Liver (tissue), 9 donors: Measurements from ENCODE around the gene USF2. TPM values are rescaled to one million over a fixed set of nuclear protein-coding genes. Genes with fewer than 3 reads are reported as not detected.

ENCODE experiments used
- DNase-seq: peaks from one replicate; pipeline ENCODE4 v3.0.0-alpha.2; 2017; ENCODE audit warnings: low spot score
- H3K27ac ChIP-seq, 2 donors: one replicate each; pipeline ENCODE4 v1.7.0; 2013; ENCODE audit warnings: inconsistent platforms in 2 of 2, low read length in 2 of 2, control low read depth in 1 of 2, low read depth in 1 of 2, mild to moderate bottlenecking in 1 of 2
- H3K27me3 ChIP-seq, 4 donors: one replicate each; pipeline versions ENCODE4 v1.6.1 to v1.7.0; 2013; ENCODE audit warnings: low read length in 3 of 4, inconsistent platforms in 1 of 4, mild to moderate bottlenecking in 1 of 4, moderate library complexity in 1 of 4; ENCODE audit not compliant: control insufficient read depth in 4 of 4, insufficient read depth in 4 of 4
- H3K36me3 ChIP-seq, 4 donors: one replicate each; pipeline versions ENCODE4 v1.6.1 to v1.7.0; 2013; ENCODE audit warnings: low read length in 3 of 4, mild to moderate bottlenecking in 3 of 4, low read depth in 1 of 4, moderate library complexity in 1 of 4; ENCODE audit not compliant: control insufficient read depth in 4 of 4, insufficient read depth in 3 of 4
- H3K4me1 ChIP-seq, 4 donors: one replicate each; pipeline versions ENCODE4 v1.6.1 to v1.7.0; 2013; ENCODE audit warnings: low read length in 3 of 4, mild to moderate bottlenecking in 3 of 4, moderate library complexity in 1 of 4; ENCODE audit not compliant: control insufficient read depth in 4 of 4, insufficient read depth in 4 of 4
- H3K4me3 ChIP-seq, 3 donors: one replicate each; pipeline versions ENCODE4 v1.6.1 to v1.7.0; 2013; ENCODE audit warnings: low read length in 3 of 3, control low read depth in 1 of 3, low read depth in 1 of 3, mild to moderate bottlenecking in 1 of 3
- H3K9ac ChIP-seq, 2 donors: one replicate each; pipeline ENCODE4 v1.7.0; 2013; ENCODE audit warnings: low read length in 2 of 2, mild to moderate bottlenecking in 2 of 2, moderate library complexity in 2 of 2, control low read depth in 1 of 2, low read depth in 1 of 2
- H3K9me3 ChIP-seq, 4 donors: one replicate each; pipeline versions ENCODE4 v1.6.1 to v1.7.0; 2013; ENCODE audit warnings: low read length in 3 of 4; ENCODE audit not compliant: control insufficient read depth in 4 of 4
- ATF3 ChIP-seq: IDR thresholded peaks from 2 replicates; pipeline ENCODE4 v1.6.1; 2016; ENCODE audit warnings: antibody characterized with exemption
- CTCF ChIP-seq: fragments of 150-350 bp; IDR thresholded peaks from 2 replicates; pipeline ENCODE4 v1.5.1; 2017; ENCODE audit warnings: improper control_type of control experiment, low read depth, low read length; ENCODE audit not compliant: missing input control
- EGR1 ChIP-seq, 2 donors: IDR thresholded peaks; 2 replicates each; pipeline ENCODE4 v1.6.1; 2016 to 2018; ENCODE audit warnings: antibody characterized with exemption in 2 of 2, low read depth in 2 of 2
- FOXA1 ChIP-seq: IDR thresholded peaks from 2 replicates; pipeline ENCODE4 v1.6.1; 2016; ENCODE audit warnings: antibody characterized with exemption
- RAD21 ChIP-seq, 2 donors: IDR thresholded peaks; 2 replicates each; pipeline ENCODE4 v1.6.1; 2016; ENCODE audit warnings: antibody characterized with exemption in 2 of 2, mild to moderate bottlenecking in 2 of 2
- REST ChIP-seq: IDR thresholded peaks from 2 replicates; pipeline ENCODE4 v1.6.1; 2016; ENCODE audit warnings: antibody characterized with exemption, mild to moderate bottlenecking
- SP1 ChIP-seq: IDR thresholded peaks from 2 replicates; pipeline ENCODE4 v1.6.1; 2018; ENCODE audit warnings: antibody characterized with exemption, mild to moderate bottlenecking
- YY1 ChIP-seq: IDR thresholded peaks from 2 replicates; pipeline ENCODE4 v1.6.1; 2016; ENCODE audit warnings: antibody characterized with exemption, mild to moderate bottlenecking
- ZBTB33 ChIP-seq: IDR thresholded peaks from 2 replicates; pipeline ENCODE4 v1.6.1; 2016; ENCODE audit warnings: antibody characterized with exemption
- WGBS: extraction: QIAGEN DNeasy Blood & Tissue Kit; methylation state at CpG from one replicate; pipeline ENCODE4 v1.1.7; 2013; 5-methylcytosine and 5-hydroxymethylcytosine counted together
- polyA plus RNA-seq, 2 donors: library from polyadenylated mRNA; stranded (reverse) in 1 of 2; unstranded in 1 of 2; fragments of 200-250 nt in 1 of 2; fragments of >200 nt in 1 of 2; fragmentation: Nextera tagmentation in 1 of 2; extraction: Ambion mirVana in 1 of 2; gene quantifications; one replicate each; pipeline versions ENCODE4 v1.2.1 to v1.2.3, GENCODE V29; 2013 to 2015
- total RNA-seq, 2 donors: library from RNA; depleted of rRNA; stranded (reverse); fragments of >200 nt; gene quantifications; one replicate each; pipeline ENCODE4 v1.2.3, GENCODE V29; 2014
- donor health status: healthy.
- donor health status: healthy.
- donor health status: healthy.
- donor health status: healthy.
- donor health status: healthy.

USF2 gene
- total and polyA plus RNA-seq, 4 donors: 22.8 to 85.9 (median 55.9) TPM

- WGBS: 74% methylated on average over 41 of the region's 41 CpGs
These were observed 43.8 kb upstream of the USF2 start for GRCh38 chr19:35224681-35225571.

More at GRCh38 chr19:35224681-35225571, 43.8 kb upstream of the USF2 start:
- no peak overlapping the region for H3K9ac ChIP-seq
- H3K4me3 ChIP-seq: no peak overlapping the region
- peak; percentile 68 for DNase-seq
- H3K27me3 ChIP-seq: no peaks in the 10 kb centered on the region
- H3K36me3 ChIP-seq: no peaks in the 10 kb centered on the region
- H3K27ac ChIP-seq: no peak overlapping the region
- no peaks in the 10 kb centered on the region for H3K4me1 ChIP-seq
- TF ChIP-seq EGR1 (IDR thresholded peaks at IDR 0.05; ENCODE audit: low read depth in 2 of 2) (no peak), SP1 (no peak), YY1 (no peak), REST (no peak), ATF3 (no peak), RAD21 (IDR thresholded peaks at IDR 0.05) (no peak), FOXA1 (no peak), CTCF (no peak), ZBTB33 (no peak)
- no peaks in the 10 kb centered on the region for H3K9me3 ChIP-seq
